SK-N-SH (cell line): ENCODE data around the gene PRPF40B. TPM values are rescaled to one million over a fixed set of nuclear protein-coding genes. Genes with fewer than 3 reads are reported as not detected.

Experiments used
- CTCF ChIA-PET: fragments of 300-600, 350-600 bp; formaldehyde crosslinking; extraction: SDS; loops from one replicate; lab custom pipeline; 2021; lab: Yijun Ruan, JAX
- POLR2A ChIA-PET: fragments of 350-600 bp; sonication (Branson Sonifier 250); formaldehyde crosslinking; extraction: SDS; loops from one replicate; lab custom pipeline; 2020; ENCODE audit warnings: antibody characterized with exemption, inconsistent platforms; lab: Yijun Ruan, JAX
- DNase-seq: peaks from one replicate; pipeline ENCODE4 v3.0.0; 2012
- H2AFZ ChIP-seq: fragments of 200-600 bp; sonication (generic); 2 replicates; pipeline ENCODE4 v1.8.1; 2016; ENCODE audit warnings: antibody characterized with exemption, mild to moderate bottlenecking, low read depth
- H3F3A ChIP-seq: fragments of 200-600 bp; sonication (generic); replicated peaks from 2 replicates; pipeline ENCODE3; 2016; ENCODE audit warnings: antibody characterized with exemption, mild to moderate bottlenecking; ENCODE audit not compliant: insufficient read depth
- H3K27ac ChIP-seq, 2 experiments: fragments of 200-500 bp in 1 of 2; fragments of 200-600 bp in 1 of 2; sonication (Bioruptor generic) in 1 of 2; sonication (generic), shearing (Covaris generic) in 1 of 2; 2 replicates each; pipeline versions ENCODE4 v1.5.1 to v1.6.1; 2014 to 2016; ENCODE audit warnings: low read depth in 2 of 2, inconsistent platforms in 1 of 2, low read length in 1 of 2, mild to moderate bottlenecking in 1 of 2, mixed read lengths in 1 of 2
- H3K27me3 ChIP-seq: fragments of 200-600 bp; sonication (generic), shearing (Covaris generic); 2 replicates; pipeline ENCODE4 v1.6.1; 2016; ENCODE audit warnings: mixed run types; ENCODE audit not compliant: insufficient read depth
- H3K36me3 ChIP-seq, 2 experiments: fragments of 200-500 bp in 1 of 2; fragments of 200-600 bp in 1 of 2; sonication (Bioruptor generic) in 1 of 2; sonication (generic) in 1 of 2; replicated peaks in 1 of 2; 2 replicates each; pipeline versions ENCODE3 to v1.5.1; 2014 to 2016; ENCODE audit warnings: low read length in 1 of 2, mild to moderate bottlenecking in 1 of 2; ENCODE audit not compliant: insufficient read depth in 2 of 2, control insufficient read depth in 1 of 2
- H3K4me1 ChIP-seq, 2 experiments: fragments of 200-500 bp in 1 of 2; fragments of 200-600 bp in 1 of 2; sonication (Bioruptor generic) in 1 of 2; sonication (generic), shearing (Covaris generic) in 1 of 2; 2 replicates each; pipeline versions ENCODE4 v1.5.1 to v1.6.1; 2014 to 2016; ENCODE audit warnings: low read depth in 1 of 2, low read length in 1 of 2, mixed run types in 1 of 2; ENCODE audit not compliant: insufficient read depth in 2 of 2, control insufficient read depth in 1 of 2
- H3K4me2 ChIP-seq: fragments of 200-600 bp; sonication (generic), shearing (Covaris generic); 2 replicates; pipeline ENCODE4 v1.6.1; 2017; ENCODE audit warnings: mixed run types
- H3K4me3 ChIP-seq, 2 experiments: fragments of 200-500 bp in 1 of 2; fragments of 200-600 bp in 1 of 2; sonication (Bioruptor generic) in 1 of 2; sonication (generic), shearing (Covaris generic) in 1 of 2; 2 replicates each; pipeline versions ENCODE4 v1.5.1 to v1.8.1; 2014 to 2016; ENCODE audit warnings: low read depth in 2 of 2, inconsistent platforms in 1 of 2, low read length in 1 of 2, mild to moderate bottlenecking in 1 of 2, mixed read lengths in 1 of 2, moderate library complexity in 1 of 2
- H3K79me2 ChIP-seq: fragments of 200-600 bp; sonication (generic); 2 replicates; pipeline ENCODE4 v1.8.1; 2017; ENCODE audit warnings: mild to moderate bottlenecking; ENCODE audit not compliant: insufficient read depth
- H3K9ac ChIP-seq: fragments of 200-600 bp; sonication (generic); 2 replicates; pipeline ENCODE4 v1.6.1; 2017; ENCODE audit warnings: mixed run types
- H3K9me2 ChIP-seq: fragments of 200-600 bp; sonication (generic); 2 replicates; pipeline ENCODE4 v1.6.1; 2017; ENCODE audit warnings: mixed run types
- H3K9me3 ChIP-seq: fragments of 200-600 bp; sonication (generic); 2 replicates; pipeline ENCODE4 v1.6.1; 2017; ENCODE audit warnings: mixed run types, mild to moderate bottlenecking, moderate library complexity
- H4K20me1 ChIP-seq: fragments of 200-600 bp; sonication (generic); 2 replicates; pipeline ENCODE4 v1.6.1; 2017; ENCODE audit warnings: mild to moderate bottlenecking, mixed run types; ENCODE audit not compliant: insufficient read depth
- CHD2 ChIP-seq: fragments of 150-350 bp; IDR thresholded peaks from 2 replicates; pipeline ENCODE4 v1.6.1; 2018; ENCODE audit warnings: low read length; ENCODE audit not compliant: partially characterized antibody
- ELF1 ChIP-seq: IDR thresholded peaks from 2 replicates; pipeline ENCODE4 v1.4.0; 2012
- EZH2phosphoT487 ChIP-seq: fragments of 200-600 bp; sonication (generic); IDR thresholded peaks from 2 replicates; pipeline ENCODE4 v1.6.1; 2017; ENCODE audit warnings: low read depth, mixed run types, mild to moderate bottlenecking, antibody characterized with exemption, moderate library complexity, borderline replicate concordance
- FOXJ3 ChIP-seq: sonication (generic); formaldehyde crosslinking; IDR thresholded peaks from 2 replicates; pipeline ENCODE4 v1.5.1; 2020; ENCODE audit warnings: mild to moderate bottlenecking, missing genetic modification reagents
- FOXM1 ChIP-seq: IDR thresholded peaks from 2 replicates; pipeline ENCODE4 v1.4.0; 2012; ENCODE audit warnings: low read depth, mild to moderate bottlenecking
- GABPA ChIP-seq: IDR thresholded peaks from 2 replicates; pipeline ENCODE4 v1.4.0; 2012; ENCODE audit warnings: low read depth, mild to moderate bottlenecking
- GATA2 ChIP-seq: sonication (generic); formaldehyde crosslinking; IDR thresholded peaks from 2 replicates; pipeline ENCODE4 v1.5.0; 2020; ENCODE audit warnings: mild to moderate bottlenecking, missing genetic modification reagents
- MXI1 ChIP-seq: IDR thresholded peaks from 2 replicates; pipeline ENCODE4 v1.6.1; 2012; ENCODE audit warnings: mild to moderate bottlenecking, low read depth, low read length, improper control_type of control experiment
- RAD21 ChIP-seq: IDR thresholded peaks from 2 replicates; pipeline ENCODE4 v1.6.1; 2012; ENCODE audit warnings: mild to moderate bottlenecking, low read length
- SMC3 ChIP-seq: IDR thresholded peaks from 2 replicates; pipeline ENCODE4 v1.6.1; 2012; ENCODE audit warnings: low read depth, low read length, improper control_type of control experiment
- TCF12 ChIP-seq: IDR thresholded peaks from 2 replicates; pipeline ENCODE4 v1.4.0; 2012
- YY1 ChIP-seq: IDR thresholded peaks from 2 replicates; pipeline ENCODE4 v1.4.0; 2012; ENCODE audit warnings: low read depth, mild to moderate bottlenecking
- WGBS: methylation state at CpG from one replicate; pipeline ENCODE4 v1.1.6; 2017; ENCODE audit warnings: low lambda C conversion rate; 5-methylcytosine and 5-hydroxymethylcytosine counted together
- polyA plus RNA-seq, 3 experiments: library from polyadenylated mRNA; depleted of rRNA; stranded (reverse); fragments of >200 nt; gene quantifications; 2 replicates each; pipeline ENCODE4 v1.2.3, GENCODE V29; 2012
- TF ChIP-seq, protein P1 (sequence below): IDR thresholded peaks from 2 replicates; pipeline ENCODE4 v1.4.0; 2012; ENCODE audit warnings: low read depth, borderline replicate concordance
- TF ChIP-seq, protein P2 (sequence below): fragments of 150-350 bp; IDR thresholded peaks from 2 replicates; pipeline ENCODE4 v1.6.1; 2016; ENCODE audit warnings: mild to moderate bottlenecking, low read depth, low read length
- TF ChIP-seq, protein P3 (sequence below): IDR thresholded peaks from 2 replicates; pipeline ENCODE4 v1.6.1; 2012; ENCODE audit warnings: mild to moderate bottlenecking, low read depth, low read length, moderate library complexity
- TF ChIP-seq, protein P4 (sequence below): IDR thresholded peaks from 2 replicates; pipeline ENCODE4 v1.4.0; 2012; ENCODE audit warnings: low read depth, borderline replicate concordance
- TF ChIP-seq, protein P5 (sequence below): IDR thresholded peaks from 2 replicates; pipeline ENCODE4 v1.4.0; 2012; ENCODE audit warnings: low read depth
- TF ChIP-seq, protein P6 (sequence below): IDR thresholded peaks from 2 replicates; pipeline ENCODE4; 2012

PRPF40B gene
- polyA plus RNA-seq, 1 of the 3 experiments (the other 2 are of a cell fraction), result 27.0 TPM

DNA sequence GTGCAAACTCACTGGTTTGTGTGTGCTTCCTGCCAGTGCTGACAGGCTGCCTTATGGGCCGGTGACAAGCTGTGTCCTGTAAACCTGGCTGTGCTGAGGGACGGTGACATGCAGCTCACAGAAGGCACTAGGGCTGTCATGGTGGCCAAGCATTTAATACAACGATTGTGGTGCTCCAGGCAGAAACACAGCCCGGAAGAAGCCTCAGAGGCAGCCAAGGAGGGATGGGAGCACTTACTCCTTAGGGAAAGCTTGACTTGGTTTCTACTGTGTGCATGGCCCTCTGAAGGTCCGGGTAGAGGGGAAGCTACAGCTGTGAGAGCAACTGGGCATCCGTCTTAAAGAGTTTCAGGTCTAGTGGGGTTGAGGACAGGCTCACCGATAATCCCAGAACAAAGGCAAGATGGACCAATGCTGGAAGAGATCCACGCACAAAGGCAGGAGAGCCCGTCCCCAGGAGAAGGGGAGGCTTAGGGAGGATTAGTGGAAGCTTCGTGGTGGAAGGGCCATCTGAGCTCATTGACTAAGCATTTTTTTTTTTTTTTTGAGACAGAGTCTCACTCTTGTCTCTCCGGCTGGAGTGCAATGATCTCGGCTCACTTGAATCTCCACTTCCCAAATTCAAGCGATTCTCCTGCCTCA is 44.8 kb upstream of the PRPF40B start:
- H3K4me2 ChIP-seq, result no peak overlapping the region
- no peaks in the 10 kb centered on the region for H3K27me3 ChIP-seq
- H4K20me1 ChIP-seq, result peaks cover 7% of the 10 kb centered on the region; the same call in 1 of the 2 replicates
- H3K9ac ChIP-seq, result no peak overlapping the region
- peaks cover under 1% of the 10 kb centered on the region for H3K79me2 ChIP-seq
- ChIA-PET CTCF (interaction anchor here (1.1 to 4.5 kb wide), 8 partner anchors 7 to 236 kb away, joined by 4 to 73 read pairs (median 14); partner anchors contain the start of gene DNAJC22), POLR2A (no interaction called here)
- no peaks in the 10 kb centered on the region for H3K9me3 ChIP-seq
- H3K4me1 ChIP-seq, result peaks cover 0 to 15% of the 10 kb centered on the region in 2 experiments; a peak in 1 of 4 replicates
- no peak overlapping the region for H3K4me3 ChIP-seq
- WGBS, result 88% methylated on average over 13 of the region's 13 CpGs
- H3K36me3 ChIP-seq, result peaks cover 25 to 35% of the 10 kb centered on the region in 2 experiments
- H2AFZ ChIP-seq, result no peak overlapping the region
- H3F3A ChIP-seq, result peaks cover 4% of the 10 kb centered on the region
- DNase-seq, result no peak
- no peak overlapping the region for H3K27ac ChIP-seq
- TF ChIP-seq YY1 (no peak), EZH2phosphoT487 (no peak), CHD2 (no peak), SMC3 (no peak), GATA2 (CRISPR knock-in tag) (no peak), ELF1 (no peak), RAD21 (no peak), GABPA (no peak), FOXJ3 (no peak), MXI1 (no peak), FOXM1 (no peak), TCF12 (no peak)
- TF ChIP-seq, protein P1, sequence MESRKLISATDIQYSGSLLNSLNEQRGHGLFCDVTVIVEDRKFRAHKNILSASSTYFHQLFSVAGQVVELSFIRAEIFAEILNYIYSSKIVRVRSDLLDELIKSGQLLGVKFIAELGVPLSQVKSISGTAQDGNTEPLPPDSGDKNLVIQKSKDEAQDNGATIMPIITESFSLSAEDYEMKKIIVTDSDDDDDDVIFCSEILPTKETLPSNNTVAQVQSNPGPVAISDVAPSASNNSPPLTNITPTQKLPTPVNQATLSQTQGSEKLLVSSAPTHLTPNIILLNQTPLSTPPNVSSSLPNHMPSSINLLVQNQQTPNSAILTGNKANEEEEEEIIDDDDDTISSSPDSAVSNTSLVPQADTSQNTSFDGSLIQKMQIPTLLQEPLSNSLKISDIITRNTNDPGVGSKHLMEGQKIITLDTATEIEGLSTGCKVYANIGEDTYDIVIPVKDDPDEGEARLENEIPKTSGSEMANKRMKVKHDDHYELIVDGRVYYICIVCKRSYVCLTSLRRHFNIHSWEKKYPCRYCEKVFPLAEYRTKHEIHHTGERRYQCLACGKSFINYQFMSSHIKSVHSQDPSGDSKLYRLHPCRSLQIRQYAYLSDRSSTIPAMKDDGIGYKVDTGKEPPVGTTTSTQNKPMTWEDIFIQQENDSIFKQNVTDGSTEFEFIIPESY, result no peak
- TF ChIP-seq, protein P2, sequence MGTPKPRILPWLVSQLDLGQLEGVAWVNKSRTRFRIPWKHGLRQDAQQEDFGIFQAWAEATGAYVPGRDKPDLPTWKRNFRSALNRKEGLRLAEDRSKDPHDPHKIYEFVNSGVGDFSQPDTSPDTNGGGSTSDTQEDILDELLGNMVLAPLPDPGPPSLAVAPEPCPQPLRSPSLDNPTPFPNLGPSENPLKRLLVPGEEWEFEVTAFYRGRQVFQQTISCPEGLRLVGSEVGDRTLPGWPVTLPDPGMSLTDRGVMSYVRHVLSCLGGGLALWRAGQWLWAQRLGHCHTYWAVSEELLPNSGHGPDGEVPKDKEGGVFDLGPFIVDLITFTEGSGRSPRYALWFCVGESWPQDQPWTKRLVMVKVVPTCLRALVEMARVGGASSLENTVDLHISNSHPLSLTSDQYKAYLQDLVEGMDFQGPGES, result no peak
- TF ChIP-seq, protein P3, sequence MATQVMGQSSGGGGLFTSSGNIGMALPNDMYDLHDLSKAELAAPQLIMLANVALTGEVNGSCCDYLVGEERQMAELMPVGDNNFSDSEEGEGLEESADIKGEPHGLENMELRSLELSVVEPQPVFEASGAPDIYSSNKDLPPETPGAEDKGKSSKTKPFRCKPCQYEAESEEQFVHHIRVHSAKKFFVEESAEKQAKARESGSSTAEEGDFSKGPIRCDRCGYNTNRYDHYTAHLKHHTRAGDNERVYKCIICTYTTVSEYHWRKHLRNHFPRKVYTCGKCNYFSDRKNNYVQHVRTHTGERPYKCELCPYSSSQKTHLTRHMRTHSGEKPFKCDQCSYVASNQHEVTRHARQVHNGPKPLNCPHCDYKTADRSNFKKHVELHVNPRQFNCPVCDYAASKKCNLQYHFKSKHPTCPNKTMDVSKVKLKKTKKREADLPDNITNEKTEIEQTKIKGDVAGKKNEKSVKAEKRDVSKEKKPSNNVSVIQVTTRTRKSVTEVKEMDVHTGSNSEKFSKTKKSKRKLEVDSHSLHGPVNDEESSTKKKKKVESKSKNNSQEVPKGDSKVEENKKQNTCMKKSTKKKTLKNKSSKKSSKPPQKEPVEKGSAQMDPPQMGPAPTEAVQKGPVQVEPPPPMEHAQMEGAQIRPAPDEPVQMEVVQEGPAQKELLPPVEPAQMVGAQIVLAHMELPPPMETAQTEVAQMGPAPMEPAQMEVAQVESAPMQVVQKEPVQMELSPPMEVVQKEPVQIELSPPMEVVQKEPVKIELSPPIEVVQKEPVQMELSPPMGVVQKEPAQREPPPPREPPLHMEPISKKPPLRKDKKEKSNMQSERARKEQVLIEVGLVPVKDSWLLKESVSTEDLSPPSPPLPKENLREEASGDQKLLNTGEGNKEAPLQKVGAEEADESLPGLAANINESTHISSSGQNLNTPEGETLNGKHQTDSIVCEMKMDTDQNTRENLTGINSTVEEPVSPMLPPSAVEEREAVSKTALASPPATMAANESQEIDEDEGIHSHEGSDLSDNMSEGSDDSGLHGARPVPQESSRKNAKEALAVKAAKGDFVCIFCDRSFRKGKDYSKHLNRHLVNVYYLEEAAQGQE, result no peak
- TF ChIP-seq, protein P4, sequence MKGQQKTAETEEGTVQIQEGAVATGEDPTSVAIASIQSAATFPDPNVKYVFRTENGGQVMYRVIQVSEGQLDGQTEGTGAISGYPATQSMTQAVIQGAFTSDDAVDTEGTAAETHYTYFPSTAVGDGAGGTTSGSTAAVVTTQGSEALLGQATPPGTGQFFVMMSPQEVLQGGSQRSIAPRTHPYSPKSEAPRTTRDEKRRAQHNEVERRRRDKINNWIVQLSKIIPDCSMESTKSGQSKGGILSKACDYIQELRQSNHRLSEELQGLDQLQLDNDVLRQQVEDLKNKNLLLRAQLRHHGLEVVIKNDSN, result no peak
- TF ChIP-seq, protein P5, sequence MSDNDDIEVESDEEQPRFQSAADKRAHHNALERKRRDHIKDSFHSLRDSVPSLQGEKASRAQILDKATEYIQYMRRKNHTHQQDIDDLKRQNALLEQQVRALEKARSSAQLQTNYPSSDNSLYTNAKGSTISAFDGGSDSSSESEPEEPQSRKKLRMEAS, result no peak
- TF ChIP-seq, protein P6, sequence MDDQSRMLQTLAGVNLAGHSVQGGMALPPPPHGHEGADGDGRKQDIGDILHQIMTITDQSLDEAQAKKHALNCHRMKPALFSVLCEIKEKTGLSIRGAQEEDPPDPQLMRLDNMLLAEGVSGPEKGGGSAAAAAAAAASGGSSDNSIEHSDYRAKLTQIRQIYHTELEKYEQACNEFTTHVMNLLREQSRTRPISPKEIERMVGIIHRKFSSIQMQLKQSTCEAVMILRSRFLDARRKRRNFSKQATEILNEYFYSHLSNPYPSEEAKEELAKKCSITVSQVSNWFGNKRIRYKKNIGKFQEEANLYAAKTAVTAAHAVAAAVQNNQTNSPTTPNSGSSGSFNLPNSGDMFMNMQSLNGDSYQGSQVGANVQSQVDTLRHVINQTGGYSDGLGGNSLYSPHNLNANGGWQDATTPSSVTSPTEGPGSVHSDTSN, result no peak
- H3K9me2 ChIP-seq, result no peaks in the 10 kb centered on the region
